ENCODE data around the gene MOCS3. TPM values are rescaled to one million over a fixed set of nuclear protein-coding genes. Genes with fewer than 3 reads are reported as not detected.

Gene MOCS3
- polyA plus RNA-seq, 3 donors, result 0.48 to 1.9 (median 1.9) TPM

DNA sequence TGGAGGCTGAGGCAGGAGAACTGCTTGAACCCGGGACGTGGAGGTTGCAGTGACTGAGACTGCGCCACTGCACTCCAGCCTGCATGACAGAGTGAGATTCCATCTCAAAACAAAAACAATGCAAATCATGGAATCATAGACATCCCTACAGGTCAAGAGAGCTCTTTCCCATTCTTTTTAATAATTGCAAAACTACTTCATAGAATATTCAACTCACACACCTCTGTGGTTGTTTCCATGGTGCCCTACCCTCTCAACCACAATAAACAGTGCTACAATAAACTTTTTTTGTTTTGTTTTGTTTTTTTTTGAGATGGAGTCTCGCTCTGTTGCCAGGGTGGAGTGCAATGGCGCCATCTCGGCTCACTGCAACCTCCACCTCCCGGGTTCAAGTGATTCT lies 15.5 kb upstream of the MOCS3 start:
- WGBS (ENCODE audit: insufficient coverage), result 99% methylated on average over 6 of the region's 7 CpGs
- H3K27ac Mint-ChIP-seq, result no peak overlapping the region
- Histone ChIP-seq H3K9ac (ENCODE audit: insufficient read depth, low read length, poor library complexity, severe bottlenecking) (no peak overlapping the region), H3K36me3 (replicated peaks in 1 of 2; ENCODE audit: control insufficient read depth in 1 of 2, insufficient read depth in 2 of 2, low read length in 2 of 2) (peaks cover 77 to 95% of the 10 kb centered on the region in 2 donors), H4K20me1 (ENCODE audit: insufficient read depth, low read length) (no peaks in the 10 kb centered on the region), H3K9me3 (replicated peaks in 1 of 2; ENCODE audit: control insufficient read depth in 1 of 2, insufficient read depth in 1 of 2, low read length in 2 of 2) (no peaks in the 10 kb centered on the region), H3K27ac (ENCODE audit: low read depth in 1 of 2, low read length in 2 of 2) (no peak overlapping the region), H3K4me3 (replicated peaks in 1 of 3; ENCODE audit: low read depth in 2 of 3, low read length in 3 of 3) (no peak overlapping the region), H3K4me2 (replicated peaks; ENCODE audit: extremely low read depth, low read length, poor library complexity, severe bottlenecking) (no peak overlapping the region), H3K27me3 (ENCODE audit: control insufficient read depth in 2 of 2, insufficient read depth in 2 of 2, low read length in 2 of 2) (no peaks in the 10 kb centered on the region), H3K4me1 (ENCODE audit: control insufficient read depth in 1 of 2, insufficient read depth in 2 of 2, low read length in 2 of 2) (no peaks in the 10 kb centered on the region), H3K79me2 (ENCODE audit: insufficient read depth, low read length) (no peaks in the 10 kb centered on the region), H2AFZ (ENCODE audit: insufficient read depth, low read depth, low read length, poor library complexity, severe bottlenecking) (no peak overlapping the region)
- intact Hi-C loops (cut with micrococcal nuclease), result no loop called here
- peaks cover 68 to 91% of the 10 kb centered on the region in 2 donors for H3K36me3 Mint-ChIP-seq
- H3K4me1 Mint-ChIP-seq, result no peaks in the 10 kb centered on the region
- H3K9me3 Mint-ChIP-seq, result no peaks in the 10 kb centered on the region
- no peak overlapping the region for H3K4me3 Mint-ChIP-seq
- TF ChIP-seq, protein P1, sequence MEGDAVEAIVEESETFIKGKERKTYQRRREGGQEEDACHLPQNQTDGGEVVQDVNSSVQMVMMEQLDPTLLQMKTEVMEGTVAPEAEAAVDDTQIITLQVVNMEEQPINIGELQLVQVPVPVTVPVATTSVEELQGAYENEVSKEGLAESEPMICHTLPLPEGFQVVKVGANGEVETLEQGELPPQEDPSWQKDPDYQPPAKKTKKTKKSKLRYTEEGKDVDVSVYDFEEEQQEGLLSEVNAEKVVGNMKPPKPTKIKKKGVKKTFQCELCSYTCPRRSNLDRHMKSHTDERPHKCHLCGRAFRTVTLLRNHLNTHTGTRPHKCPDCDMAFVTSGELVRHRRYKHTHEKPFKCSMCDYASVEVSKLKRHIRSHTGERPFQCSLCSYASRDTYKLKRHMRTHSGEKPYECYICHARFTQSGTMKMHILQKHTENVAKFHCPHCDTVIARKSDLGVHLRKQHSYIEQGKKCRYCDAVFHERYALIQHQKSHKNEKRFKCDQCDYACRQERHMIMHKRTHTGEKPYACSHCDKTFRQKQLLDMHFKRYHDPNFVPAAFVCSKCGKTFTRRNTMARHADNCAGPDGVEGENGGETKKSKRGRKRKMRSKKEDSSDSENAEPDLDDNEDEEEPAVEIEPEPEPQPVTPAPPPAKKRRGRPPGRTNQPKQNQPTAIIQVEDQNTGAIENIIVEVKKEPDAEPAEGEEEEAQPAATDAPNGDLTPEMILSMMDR (IDR thresholded peaks at IDR 0.05), result no peak
- no peak for DNase-seq
- H3K27me3 Mint-ChIP-seq (ENCODE audit: low read depth in 3 of 3), result peaks cover 0 to 5% (median 0%) of the 10 kb centered on the region in 3 donors

GRCh38 chr20:50948132-50948785 lies 10.4 kb upstream of the MOCS3 start:
- Histone ChIP-seq H4K20me1 (ENCODE audit: insufficient read depth, low read length) (peaks cover 34% of the 10 kb centered on the region), H3K27me3 (ENCODE audit: control insufficient read depth in 2 of 2, insufficient read depth in 2 of 2, low read length in 2 of 2) (no peaks in the 10 kb centered on the region), H3K4me3 (replicated peaks in 1 of 3; ENCODE audit: low read depth in 2 of 3, low read length in 3 of 3) (no peak overlapping the region), H3K27ac (ENCODE audit: low read depth in 1 of 2, low read length in 2 of 2) (no peak overlapping the region), H3K9me3 (replicated peaks in 1 of 2; ENCODE audit: control insufficient read depth in 1 of 2, insufficient read depth in 1 of 2, low read length in 2 of 2) (no peaks in the 10 kb centered on the region), H3K4me2 (replicated peaks; ENCODE audit: extremely low read depth, low read length, poor library complexity, severe bottlenecking) (no peak overlapping the region), H3K79me2 (ENCODE audit: insufficient read depth, low read length) (peaks cover 26% of the 10 kb centered on the region), H3K9ac (ENCODE audit: insufficient read depth, low read length, poor library complexity, severe bottlenecking) (no peak overlapping the region), H3K36me3 (replicated peaks in 1 of 2; ENCODE audit: control insufficient read depth in 1 of 2, insufficient read depth in 2 of 2, low read length in 2 of 2) (peaks cover 87 to 99% of the 10 kb centered on the region in 2 donors), H3K4me1 (ENCODE audit: control insufficient read depth in 1 of 2, insufficient read depth in 2 of 2, low read length in 2 of 2) (no peaks in the 10 kb centered on the region), H2AFZ (ENCODE audit: insufficient read depth, low read depth, low read length, poor library complexity, severe bottlenecking) (no peak overlapping the region)
- Mint-ChIP-seq H3K9me3 (no peaks in the 10 kb centered on the region), H3K36me3 (peaks cover 78 to 92% of the 10 kb centered on the region in 2 donors), H3K4me3 (no peak overlapping the region), H3K27ac (no peak overlapping the region), H3K27me3 (ENCODE audit: low read depth in 3 of 3) (peaks cover 0 to 5% (median 1%) of the 10 kb centered on the region in 3 donors), H3K4me1 (no peaks in the 10 kb centered on the region)
- DNase-seq, result no peak
- TF ChIP-seq, protein P1 (IDR thresholded peaks at IDR 0.05), result no peak
- intact Hi-C loops (cut with micrococcal nuclease), result no loop called here
- no CpG with 5 or more reads among the region's 4 CpGs for WGBS (ENCODE audit: insufficient coverage)
